ENCODE measurements around the gene RNF223. TPM values are rescaled to one million over a fixed set of nuclear protein-coding genes. Genes with fewer than 3 reads are reported as not detected.
A peak's percentile ranks its signal among the peaks of the same experiment; 100 is the strongest.

RNF223 gene
- total RNA-seq, 1 donor from 2014 or later: not detected

- no peak for TF ChIP-seq CTCF (IDR thresholded peaks at IDR 0.05; ENCODE audit: unreplicated experiment)
- H3K9me3 Mint-ChIP-seq (ENCODE audit: unreplicated experiment): no peaks in the 10 kb centered on the region
- H3K4me1 Mint-ChIP-seq (ENCODE audit: unreplicated experiment): no peaks in the 10 kb centered on the region
- no peak overlapping the region for H3K4me3 Mint-ChIP-seq (ENCODE audit: unreplicated experiment)
- no peak for DNase-seq (ENCODE audit: low spot score)
- H3K27ac Mint-ChIP-seq (ENCODE audit: unreplicated experiment): peak overlapping the region; percentile 75
- H3K36me3 Mint-ChIP-seq (ENCODE audit: low read depth, unreplicated experiment): peaks cover 15% of the 10 kb centered on the region
- H3K27me3 Mint-ChIP-seq (ENCODE audit: unreplicated experiment): peaks cover 14% of the 10 kb centered on the region
Observed at GRCh38 chr1:1038694-1039093, 35.4 kb downstream of the RNF223 start.

GRCh38 chr1:1037366-1038327 is 36.5 kb downstream of the RNF223 start:
- Mint-ChIP-seq H3K27me3 (ENCODE audit: unreplicated experiment) (peaks cover 15% of the 10 kb centered on the region), H3K4me3 (ENCODE audit: unreplicated experiment) (no peak overlapping the region), H3K4me1 (ENCODE audit: unreplicated experiment) (peaks cover under 1% of the 10 kb centered on the region), H3K36me3 (ENCODE audit: low read depth, unreplicated experiment) (peaks cover 10% of the 10 kb centered on the region), H3K27ac (ENCODE audit: unreplicated experiment) (no peak overlapping the region), H3K9me3 (ENCODE audit: unreplicated experiment) (no peaks in the 10 kb centered on the region)
- no peak for DNase-seq (ENCODE audit: low spot score)
- no peak for TF ChIP-seq CTCF (IDR thresholded peaks at IDR 0.05; ENCODE audit: unreplicated experiment)

GRCh38 chr1:1035291-1035943 is 38.7 kb downstream of the RNF223 start:
- Mint-ChIP-seq H3K4me3 (ENCODE audit: unreplicated experiment) (no peak overlapping the region), H3K27ac (ENCODE audit: unreplicated experiment) (no peak overlapping the region), H3K4me1 (ENCODE audit: unreplicated experiment) (peaks cover 8% of the 10 kb centered on the region), H3K36me3 (ENCODE audit: low read depth, unreplicated experiment) (peaks cover 10% of the 10 kb centered on the region), H3K9me3 (ENCODE audit: unreplicated experiment) (no peaks in the 10 kb centered on the region), H3K27me3 (ENCODE audit: unreplicated experiment) (peaks cover 20% of the 10 kb centered on the region)
- DNase-seq (ENCODE audit: low spot score): no peak
- no peak for TF ChIP-seq CTCF (IDR thresholded peaks at IDR 0.05; ENCODE audit: unreplicated experiment)

GRCh38 chr1:1034439-1034781 is 39.7 kb downstream of the RNF223 start:
- Mint-ChIP-seq H3K27ac (ENCODE audit: unreplicated experiment) (no peak overlapping the region), H3K27me3 (ENCODE audit: unreplicated experiment) (peaks cover 20% of the 10 kb centered on the region), H3K36me3 (ENCODE audit: low read depth, unreplicated experiment) (peaks cover 10% of the 10 kb centered on the region), H3K4me3 (ENCODE audit: unreplicated experiment) (no peak overlapping the region), H3K4me1 (ENCODE audit: unreplicated experiment) (peaks cover 8% of the 10 kb centered on the region), H3K9me3 (ENCODE audit: unreplicated experiment) (no peaks in the 10 kb centered on the region)
- TF ChIP-seq CTCF (IDR thresholded peaks at IDR 0.05; ENCODE audit: unreplicated experiment): no peak
- DNase-seq (ENCODE audit: low spot score): no peak

Data from endothelial cell (in vitro differentiated cells).